CD14-positive monocyte (primary cell): Measurements from ENCODE around the gene HDC. TPM values are rescaled to one million over a fixed set of nuclear protein-coding genes. Genes with fewer than 3 reads are reported as not detected.

Source experiments
- DNase-seq, 3 donors: peaks; one replicate each; pipeline ENCODE4 v3.0.0-alpha.2; 2011 to 2022
- H2AFZ ChIP-seq: 2 replicates; pipeline ENCODE4 v1.6.0; 2012; ENCODE audit warnings: mild to moderate bottlenecking, low read depth, low read length, inconsistent platforms; ENCODE audit not compliant: insufficient read depth, poor library complexity, severe bottlenecking
- H3K27ac ChIP-seq, 2 donors: 1 replicate in 1 of 2; 2 replicates in 1 of 2; pipeline ENCODE4 v1.5.1; 2012 to 2013; ENCODE audit warnings: low read length in 2 of 2, control low read depth in 1 of 2, inconsistent platforms in 1 of 2, low read depth in 1 of 2, mild to moderate bottlenecking in 1 of 2
- H3K27me3 ChIP-seq, 2 donors: one replicate each; pipeline versions ENCODE4 v1.6.0 to v1.6.1; 2011 to 2013; ENCODE audit warnings: low read length in 2 of 2; ENCODE audit not compliant: control insufficient read depth in 2 of 2, insufficient read depth in 2 of 2
- H3K36me3 ChIP-seq, 2 donors: replicated peaks in 1 of 2; 1 replicate in 1 of 2; 2 replicates in 1 of 2; pipeline versions ENCODE4 v1.5.1 to v1.6.1; 2012 to 2013; ENCODE audit warnings: low read length in 2 of 2, control low read depth in 1 of 2, inconsistent platforms in 1 of 2, mild to moderate bottlenecking in 1 of 2; ENCODE audit not compliant: insufficient read depth in 2 of 2, control insufficient read depth in 1 of 2
- H3K4me1 ChIP-seq, 2 donors: 1 replicate in 1 of 2; 2 replicates in 1 of 2; pipeline versions ENCODE4 v1.5.1 to v1.6.1; 2012 to 2013; ENCODE audit warnings: low read length in 2 of 2, control low read depth in 1 of 2, inconsistent platforms in 1 of 2, mild to moderate bottlenecking in 1 of 2, moderate library complexity in 1 of 2; ENCODE audit not compliant: insufficient read depth in 2 of 2, control insufficient read depth in 1 of 2
- H3K4me2 ChIP-seq: replicated peaks from 2 replicates; pipeline ENCODE3; 2012; ENCODE audit warnings: low read length, moderate library complexity, mild to moderate bottlenecking; ENCODE audit not compliant: poor library complexity, severe bottlenecking; ENCODE audit errors: extremely low read depth
- H3K4me3 ChIP-seq, 3 experiments: fragments of 200-600 bp in 1 of 3; sonication (generic) in 1 of 3; replicated peaks in 1 of 3; 1 replicate in 2 of 3; 2 replicates in 1 of 3; pipeline ENCODE4 v1.5.1; 2011 to 2013; ENCODE audit warnings: low read length in 3 of 3, mild to moderate bottlenecking in 3 of 3, control low read depth in 2 of 3, low read depth in 2 of 3, inconsistent platforms in 1 of 3, moderate library complexity in 1 of 3
- H3K79me2 ChIP-seq: 2 replicates; pipeline ENCODE4 v1.6.0; 2012; ENCODE audit warnings: mild to moderate bottlenecking, control low read depth, inconsistent platforms, low read length, moderate library complexity; ENCODE audit not compliant: insufficient read depth
- H3K9ac ChIP-seq: 2 replicates; pipeline ENCODE4 v1.6.0; 2017; ENCODE audit warnings: low read length, mild to moderate bottlenecking; ENCODE audit not compliant: insufficient read depth, poor library complexity, severe bottlenecking
- H3K9me3 ChIP-seq, 2 donors: replicated peaks in 1 of 2; 1 replicate in 1 of 2; 2 replicates in 1 of 2; pipeline versions ENCODE4 v1.5.1 to v1.6.1; 2012 to 2013; ENCODE audit warnings: low read length in 2 of 2, control low read depth in 1 of 2; ENCODE audit not compliant: control insufficient read depth in 1 of 2, insufficient read depth in 1 of 2
- H4K20me1 ChIP-seq: 2 replicates; pipeline ENCODE4 v1.6.0; 2012; ENCODE audit warnings: mild to moderate bottlenecking, low read length, control low read depth, moderate library complexity; ENCODE audit not compliant: insufficient read depth
- H3K27ac Mint-ChIP-seq, 7 donors: one replicate each; pipeline ENCODE4 v1.8.0; 2020; ENCODE audit warnings: mild to moderate bottlenecking in 7 of 7, mixed read lengths in 7 of 7, moderate library complexity in 6 of 7, inconsistent platforms in 2 of 7
- H3K27me3 Mint-ChIP-seq, 3 donors: one replicate each; pipeline ENCODE4 v1.8.0; 2021 to 2022; ENCODE audit warnings: low read depth in 3 of 3, mild to moderate bottlenecking in 3 of 3, mixed read lengths in 3 of 3, moderate library complexity in 3 of 3, inconsistent platforms in 1 of 3
- H3K36me3 Mint-ChIP-seq, 2 donors: one replicate each; pipeline ENCODE4 v1.8.0; 2020; ENCODE audit warnings: mixed read lengths in 2 of 2, inconsistent platforms in 1 of 2, mild to moderate bottlenecking in 1 of 2
- H3K4me1 Mint-ChIP-seq: one replicate; pipeline ENCODE4 v1.8.0; 2020; ENCODE audit warnings: mild to moderate bottlenecking, mixed read lengths
- H3K4me3 Mint-ChIP-seq, 2 donors: one replicate each; pipeline ENCODE4 v1.8.0; 2020; ENCODE audit warnings: mild to moderate bottlenecking in 2 of 2, mixed read lengths in 2 of 2, moderate library complexity in 1 of 2
- H3K9me3 Mint-ChIP-seq, 7 donors: one replicate each; pipeline ENCODE4 v1.8.0; 2020 to 2022; ENCODE audit warnings: mixed read lengths in 7 of 7, mild to moderate bottlenecking in 6 of 7, moderate library complexity in 6 of 7, inconsistent platforms in 2 of 7
- WGBS: methylation state at CpG from one replicate; pipeline ENCODE4 v1.1.5; 2013; ENCODE audit warnings: missing lambda C conversion rate; ENCODE audit not compliant: insufficient coverage; 5-methylcytosine and 5-hydroxymethylcytosine counted together
- intact Hi-C, 2 donors: fragments of 100-400 bp; cut with micrococcal nuclease; formaldehyde crosslinking; loops; one replicate each; pipeline versions ENCODE4 v1.15.0 to v1.15.1; 2023
- polyA plus RNA-seq, 3 donors: library from polyadenylated mRNA; depleted of rRNA in 1 of 3; unstranded in 2 of 3; stranded (reverse) in 1 of 3; fragments of 300-500 nt in 2 of 3; fragments of >200 nt in 1 of 3; fragmentation: Illumina TruSeq in 2 of 3; gene quantifications; 1 replicate in 2 of 3; 2 replicates in 1 of 3; pipeline ENCODE4 v1.2.3, GENCODE V29; 2012 to 2021
- TF ChIP-seq, protein P1 (sequence below): fragments of 200-600 bp; IDR thresholded peaks from one replicate; pipeline ENCODE4 v1.8.0; 2022; ENCODE audit warnings: antibody characterized with exemption, mild to moderate bottlenecking

Gene HDC
- polyA plus RNA-seq, 3 donors = 0.11 TPM; not detected in 2

DNA sequence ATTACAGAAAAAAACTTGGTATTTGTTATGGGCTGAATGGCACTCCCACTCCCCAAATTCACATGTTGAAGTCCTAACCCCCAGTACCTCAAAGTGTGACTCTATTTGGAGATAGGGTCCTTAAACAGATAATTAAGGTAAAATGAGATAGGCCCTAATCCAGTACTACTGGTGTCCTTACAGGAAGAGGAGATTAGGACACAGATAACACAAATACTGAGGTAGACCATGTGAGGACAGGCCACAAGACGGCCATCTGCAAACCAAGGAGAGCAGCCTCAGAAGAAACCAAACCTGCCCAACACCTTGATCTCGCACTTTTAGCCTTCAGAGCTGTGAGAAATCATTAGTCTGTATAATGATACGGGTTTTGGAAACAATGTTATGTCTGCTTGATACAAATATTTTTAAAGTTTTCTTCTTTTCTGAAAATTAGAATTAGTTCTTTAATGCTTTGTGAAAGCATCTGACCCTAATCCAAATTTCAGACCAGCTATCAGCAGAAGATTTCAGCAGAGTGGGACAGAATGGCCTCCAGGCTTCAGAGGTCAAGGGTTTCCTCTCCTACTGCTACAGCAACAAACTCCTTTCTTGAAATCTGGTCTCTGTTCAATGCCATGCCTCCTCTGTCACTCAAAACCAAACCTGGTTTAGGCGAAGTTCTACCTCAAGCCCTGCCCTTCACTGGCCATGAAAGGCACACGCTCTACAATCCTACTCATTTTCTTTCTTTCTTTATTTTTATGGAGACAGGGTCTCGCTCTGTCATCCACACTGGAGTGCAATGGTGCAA lies 22.0 kb upstream of the HDC start:
- no peak for DNase-seq
- no peaks in the 10 kb centered on the region for H3K4me1 ChIP-seq
- 100% methylated on average over 2 of the region's 6 CpGs for WGBS
- Mint-ChIP-seq H3K4me1 (no peaks in the 10 kb centered on the region), H3K27ac (peak overlapping the region in 4 of 7 donors; percentile 10 to 67 (median 26)), H3K27me3 (no peaks in the 10 kb centered on the region), H3K9me3 (no peaks in the 10 kb centered on the region), H3K4me3 (no peak overlapping the region), H3K36me3 (peaks cover 50 to 69% of the 10 kb centered on the region in 2 donors)
- no peak overlapping the region for H3K27ac ChIP-seq
- H3K4me3 ChIP-seq = no peak overlapping the region
- H3K27me3 ChIP-seq = no peaks in the 10 kb centered on the region
- H2AFZ ChIP-seq = no peak overlapping the region
- peaks cover 37 to 69% of the 10 kb centered on the region in 2 donors for H3K36me3 ChIP-seq
- H4K20me1 ChIP-seq = no peaks in the 10 kb centered on the region
- TF ChIP-seq, protein P1, sequence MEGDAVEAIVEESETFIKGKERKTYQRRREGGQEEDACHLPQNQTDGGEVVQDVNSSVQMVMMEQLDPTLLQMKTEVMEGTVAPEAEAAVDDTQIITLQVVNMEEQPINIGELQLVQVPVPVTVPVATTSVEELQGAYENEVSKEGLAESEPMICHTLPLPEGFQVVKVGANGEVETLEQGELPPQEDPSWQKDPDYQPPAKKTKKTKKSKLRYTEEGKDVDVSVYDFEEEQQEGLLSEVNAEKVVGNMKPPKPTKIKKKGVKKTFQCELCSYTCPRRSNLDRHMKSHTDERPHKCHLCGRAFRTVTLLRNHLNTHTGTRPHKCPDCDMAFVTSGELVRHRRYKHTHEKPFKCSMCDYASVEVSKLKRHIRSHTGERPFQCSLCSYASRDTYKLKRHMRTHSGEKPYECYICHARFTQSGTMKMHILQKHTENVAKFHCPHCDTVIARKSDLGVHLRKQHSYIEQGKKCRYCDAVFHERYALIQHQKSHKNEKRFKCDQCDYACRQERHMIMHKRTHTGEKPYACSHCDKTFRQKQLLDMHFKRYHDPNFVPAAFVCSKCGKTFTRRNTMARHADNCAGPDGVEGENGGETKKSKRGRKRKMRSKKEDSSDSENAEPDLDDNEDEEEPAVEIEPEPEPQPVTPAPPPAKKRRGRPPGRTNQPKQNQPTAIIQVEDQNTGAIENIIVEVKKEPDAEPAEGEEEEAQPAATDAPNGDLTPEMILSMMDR = no peak
- H3K4me2 ChIP-seq = no peak overlapping the region
- no peaks in the 10 kb centered on the region for H3K9me3 ChIP-seq
- no peaks in the 10 kb centered on the region for H3K79me2 ChIP-seq
- intact Hi-C loops = no loop called here
- H3K9ac ChIP-seq = no peak overlapping the region

DNA sequence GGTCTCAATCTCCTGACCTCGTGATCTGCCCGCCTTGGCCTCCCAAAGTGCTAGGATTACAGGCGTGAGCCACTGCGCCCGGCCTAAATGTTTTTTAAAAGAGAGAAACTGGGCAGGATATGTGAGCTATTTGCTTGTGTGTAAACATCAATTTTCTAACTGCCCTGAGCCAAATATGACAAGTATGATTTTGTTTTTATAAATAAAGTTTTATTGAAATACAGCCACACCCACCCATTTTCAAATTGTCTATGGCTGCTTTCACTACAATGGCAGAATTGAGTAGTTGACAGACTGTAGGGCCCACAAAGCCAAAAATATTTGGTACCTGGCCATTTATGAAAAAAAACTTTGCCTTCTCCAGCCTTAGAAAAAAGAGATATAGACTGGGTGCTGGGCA lies 15.9 kb upstream of the HDC start:
- H3K4me2 ChIP-seq = no peak overlapping the region
- H3K9ac ChIP-seq = no peak overlapping the region
- H3K36me3 ChIP-seq = peaks cover 7 to 24% of the 10 kb centered on the region in 2 donors
- DNase-seq = no peak
- no CpG with 5 or more reads among the region's 5 CpGs for WGBS
- no peak overlapping the region for H3K27ac ChIP-seq
- H3K79me2 ChIP-seq = no peaks in the 10 kb centered on the region
- no peak overlapping the region for H3K4me3 ChIP-seq
- Mint-ChIP-seq H3K27ac (no peak overlapping the region), H3K36me3 (peaks cover 17 to 32% of the 10 kb centered on the region in 2 donors), H3K4me3 (no peak overlapping the region), H3K4me1 (peaks cover 25% of the 10 kb centered on the region), H3K9me3 (peaks cover 0 to 1% (median 0%) of the 10 kb centered on the region in 7 donors), H3K27me3 (peaks cover 0 to 1% (median 0%) of the 10 kb centered on the region in 3 donors)
- TF ChIP-seq, protein P1 = no peak
- no peaks in the 10 kb centered on the region for H3K27me3 ChIP-seq
- peaks cover 16 to 28% of the 10 kb centered on the region in 2 donors for H3K4me1 ChIP-seq
- H4K20me1 ChIP-seq = no peaks in the 10 kb centered on the region
- no peak overlapping the region for H2AFZ ChIP-seq
- H3K9me3 ChIP-seq = no peaks in the 10 kb centered on the region
- intact Hi-C loops = no loop called here
